Right lobe of liver (tissue), 4 donors: ENCODE measurements around the gene LEF1.

Experiments used
- CTCF ChIP-seq, 4 donors: fragments of 200-600 bp in 3 of 4; fragments of 450-650 bp in 1 of 4; IDR thresholded peaks; one replicate each; pipeline versions ENCODE4 v1.5.1 to v1.8.0; 2016 to 2022; ENCODE audit warnings: antibody characterized with exemption in 4 of 4, mild to moderate bottlenecking in 2 of 4
- POLR2A ChIP-seq: fragments of 450-650 bp; IDR thresholded peaks from one replicate; pipeline ENCODE4 v1.6.1; 2017; ENCODE audit warnings: antibody characterized with exemption, mild to moderate bottlenecking
- donor health status: DM: no; HTN: no; CAD: no.
- donor health status: DM: no; HTN: no; CAD: no.
- donor health status: DM: no; HTN: yes; CAD: no.

GRCh38 chr4:108117418-108118182 lies 51.1 kb downstream of the LEF1 start:
- no peak for TF ChIP-seq CTCF (IDR thresholded peaks at IDR 0.05)
- TF ChIP-seq POLR2A = no peak
